ENCODE data around the gene NIBAN1.

GRCh38 chr1:184935920-184936798, 38.1 kb downstream of the NIBAN1 start:
- TF ChIP-seq POU2F2 (IDR thresholded peaks at IDR 0.05; ENCODE audit: low read depth, low read length), result no peak
- no peak for TF ChIP-seq POLR2A (IDR thresholded peaks at IDR 0.05; ENCODE audit: low read depth, low read length)
- TF ChIP-seq POLR2AphosphoS5 (IDR thresholded peaks at IDR 0.05; ENCODE audit: low read depth, low read length), result no peak
- TF ChIP-seq TAF1 (IDR thresholded peaks at IDR 0.05; ENCODE audit: low read depth, low read length), result no peak

All from GM12891 (cell line).